ENCODE data around the gene RPS6KA5.

GRCh38 chr14:90986510-90986909, 73.9 kb downstream of the RPS6KA5 start:
- TF ChIP-seq, protein P1, sequence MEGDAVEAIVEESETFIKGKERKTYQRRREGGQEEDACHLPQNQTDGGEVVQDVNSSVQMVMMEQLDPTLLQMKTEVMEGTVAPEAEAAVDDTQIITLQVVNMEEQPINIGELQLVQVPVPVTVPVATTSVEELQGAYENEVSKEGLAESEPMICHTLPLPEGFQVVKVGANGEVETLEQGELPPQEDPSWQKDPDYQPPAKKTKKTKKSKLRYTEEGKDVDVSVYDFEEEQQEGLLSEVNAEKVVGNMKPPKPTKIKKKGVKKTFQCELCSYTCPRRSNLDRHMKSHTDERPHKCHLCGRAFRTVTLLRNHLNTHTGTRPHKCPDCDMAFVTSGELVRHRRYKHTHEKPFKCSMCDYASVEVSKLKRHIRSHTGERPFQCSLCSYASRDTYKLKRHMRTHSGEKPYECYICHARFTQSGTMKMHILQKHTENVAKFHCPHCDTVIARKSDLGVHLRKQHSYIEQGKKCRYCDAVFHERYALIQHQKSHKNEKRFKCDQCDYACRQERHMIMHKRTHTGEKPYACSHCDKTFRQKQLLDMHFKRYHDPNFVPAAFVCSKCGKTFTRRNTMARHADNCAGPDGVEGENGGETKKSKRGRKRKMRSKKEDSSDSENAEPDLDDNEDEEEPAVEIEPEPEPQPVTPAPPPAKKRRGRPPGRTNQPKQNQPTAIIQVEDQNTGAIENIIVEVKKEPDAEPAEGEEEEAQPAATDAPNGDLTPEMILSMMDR (IDR thresholded peaks at IDR 0.05), result no peak
- no peak for TF ChIP-seq POLR2A (IDR thresholded peaks at IDR 0.05)
- TF ChIP-seq POLR2AphosphoS5 (IDR thresholded peaks at IDR 0.05), result no peak

Measured in breast epithelium (tissue), 3 donors.